Liver (tissue), 9 donors: ENCODE results near the gene GPX5. TPM values are rescaled to one million over a fixed set of nuclear protein-coding genes. Genes with fewer than 3 reads are reported as not detected.
A peak's percentile ranks its signal among the peaks of the same experiment; 100 is the strongest.

Source experiments
- DNase-seq: peaks from one replicate; pipeline ENCODE4 v3.0.0-alpha.2; 2017; ENCODE audit warnings: low spot score
- H3K27ac ChIP-seq, 2 donors: one replicate each; pipeline ENCODE4 v1.7.0; 2013; ENCODE audit warnings: inconsistent platforms in 2 of 2, low read length in 2 of 2, control low read depth in 1 of 2, low read depth in 1 of 2, mild to moderate bottlenecking in 1 of 2
- H3K27me3 ChIP-seq, 4 donors: one replicate each; pipeline versions ENCODE4 v1.6.1 to v1.7.0; 2013; ENCODE audit warnings: low read length in 3 of 4, inconsistent platforms in 1 of 4, mild to moderate bottlenecking in 1 of 4, moderate library complexity in 1 of 4; ENCODE audit not compliant: control insufficient read depth in 4 of 4, insufficient read depth in 4 of 4
- H3K36me3 ChIP-seq, 4 donors: one replicate each; pipeline versions ENCODE4 v1.6.1 to v1.7.0; 2013; ENCODE audit warnings: low read length in 3 of 4, mild to moderate bottlenecking in 3 of 4, low read depth in 1 of 4, moderate library complexity in 1 of 4; ENCODE audit not compliant: control insufficient read depth in 4 of 4, insufficient read depth in 3 of 4
- H3K4me1 ChIP-seq, 4 donors: one replicate each; pipeline versions ENCODE4 v1.6.1 to v1.7.0; 2013; ENCODE audit warnings: low read length in 3 of 4, mild to moderate bottlenecking in 3 of 4, moderate library complexity in 1 of 4; ENCODE audit not compliant: control insufficient read depth in 4 of 4, insufficient read depth in 4 of 4
- H3K4me3 ChIP-seq, 3 donors: one replicate each; pipeline versions ENCODE4 v1.6.1 to v1.7.0; 2013; ENCODE audit warnings: low read length in 3 of 3, control low read depth in 1 of 3, low read depth in 1 of 3, mild to moderate bottlenecking in 1 of 3
- H3K9ac ChIP-seq, 2 donors: one replicate each; pipeline ENCODE4 v1.7.0; 2013; ENCODE audit warnings: low read length in 2 of 2, mild to moderate bottlenecking in 2 of 2, moderate library complexity in 2 of 2, control low read depth in 1 of 2, low read depth in 1 of 2
- H3K9me3 ChIP-seq, 4 donors: one replicate each; pipeline versions ENCODE4 v1.6.1 to v1.7.0; 2013; ENCODE audit warnings: low read length in 3 of 4; ENCODE audit not compliant: control insufficient read depth in 4 of 4
- EGR1 ChIP-seq, 2 donors: IDR thresholded peaks; 2 replicates each; pipeline ENCODE4 v1.6.1; 2016 to 2018; ENCODE audit warnings: antibody characterized with exemption in 2 of 2, low read depth in 2 of 2
- FOXA1 ChIP-seq: IDR thresholded peaks from 2 replicates; pipeline ENCODE4 v1.6.1; 2016; ENCODE audit warnings: antibody characterized with exemption
- GABPA ChIP-seq, 2 donors: IDR thresholded peaks in 1 of 2; conservative IDR thresholded peaks in 1 of 2; 2 replicates each; pipeline ENCODE4 v1.6.1; 2016; ENCODE audit warnings: antibody characterized with exemption in 2 of 2, mild to moderate bottlenecking in 1 of 2, moderate library complexity in 1 of 2
- HNF4A ChIP-seq, 2 donors: conservative IDR thresholded peaks; 2 replicates each; pipeline ENCODE4 v1.6.1; 2016; ENCODE audit warnings: antibody characterized with exemption in 2 of 2, mild to moderate bottlenecking in 2 of 2
- HNF4G ChIP-seq: IDR thresholded peaks from 2 replicates; pipeline ENCODE4 v1.6.1; 2016; ENCODE audit warnings: antibody characterized with exemption
- NR2F2 ChIP-seq: IDR thresholded peaks from 2 replicates; pipeline ENCODE4 v1.6.1; 2016; ENCODE audit warnings: antibody characterized with exemption
- RXRA ChIP-seq, 2 donors: IDR thresholded peaks; 2 replicates each; pipeline ENCODE4 v1.6.1; 2017 to 2018; ENCODE audit warnings: antibody characterized with exemption in 2 of 2, mild to moderate bottlenecking in 1 of 2
- SP1 ChIP-seq: IDR thresholded peaks from 2 replicates; pipeline ENCODE4 v1.6.1; 2018; ENCODE audit warnings: antibody characterized with exemption, mild to moderate bottlenecking
- TAF1 ChIP-seq: conservative IDR thresholded peaks from 2 replicates; pipeline ENCODE4 v1.6.1; 2016; ENCODE audit warnings: antibody characterized with exemption, mild to moderate bottlenecking
- YY1 ChIP-seq: IDR thresholded peaks from 2 replicates; pipeline ENCODE4 v1.6.1; 2016; ENCODE audit warnings: antibody characterized with exemption, mild to moderate bottlenecking
- ZBTB33 ChIP-seq: IDR thresholded peaks from 2 replicates; pipeline ENCODE4 v1.6.1; 2016; ENCODE audit warnings: antibody characterized with exemption
- WGBS: extraction: QIAGEN DNeasy Blood & Tissue Kit; methylation state at CpG from one replicate; pipeline ENCODE4 v1.1.7; 2013; 5-methylcytosine and 5-hydroxymethylcytosine counted together
- polyA plus RNA-seq, 2 donors: library from polyadenylated mRNA; stranded (reverse) in 1 of 2; unstranded in 1 of 2; fragments of 200-250 nt in 1 of 2; fragments of >200 nt in 1 of 2; fragmentation: Nextera tagmentation in 1 of 2; extraction: Ambion mirVana in 1 of 2; gene quantifications; one replicate each; pipeline versions ENCODE4 v1.2.1 to v1.2.3, GENCODE V29; 2013 to 2015
- total RNA-seq, 2 donors: library from RNA; depleted of rRNA; stranded (reverse); fragments of >200 nt; gene quantifications; one replicate each; pipeline ENCODE4 v1.2.3, GENCODE V29; 2014
- TF ChIP-seq, protein P1 (sequence below): fragments of 150-350 bp; IDR thresholded peaks from 2 replicates; pipeline ENCODE4 v1.5.1; 2017; ENCODE audit warnings: improper control_type of control experiment, low read depth, low read length; ENCODE audit not compliant: missing input control
- TF ChIP-seq, protein P2 (sequence below): IDR thresholded peaks from 2 replicates; pipeline ENCODE4 v1.6.1; 2016; ENCODE audit warnings: antibody characterized with exemption
- donor health status: healthy.
- donor health status: healthy.
- donor health status: healthy.
- donor health status: healthy.
- donor health status: healthy.

The GPX5 gene
- total and polyA plus RNA-seq, 4 donors: not detected

- TF ChIP-seq, protein P1, sequence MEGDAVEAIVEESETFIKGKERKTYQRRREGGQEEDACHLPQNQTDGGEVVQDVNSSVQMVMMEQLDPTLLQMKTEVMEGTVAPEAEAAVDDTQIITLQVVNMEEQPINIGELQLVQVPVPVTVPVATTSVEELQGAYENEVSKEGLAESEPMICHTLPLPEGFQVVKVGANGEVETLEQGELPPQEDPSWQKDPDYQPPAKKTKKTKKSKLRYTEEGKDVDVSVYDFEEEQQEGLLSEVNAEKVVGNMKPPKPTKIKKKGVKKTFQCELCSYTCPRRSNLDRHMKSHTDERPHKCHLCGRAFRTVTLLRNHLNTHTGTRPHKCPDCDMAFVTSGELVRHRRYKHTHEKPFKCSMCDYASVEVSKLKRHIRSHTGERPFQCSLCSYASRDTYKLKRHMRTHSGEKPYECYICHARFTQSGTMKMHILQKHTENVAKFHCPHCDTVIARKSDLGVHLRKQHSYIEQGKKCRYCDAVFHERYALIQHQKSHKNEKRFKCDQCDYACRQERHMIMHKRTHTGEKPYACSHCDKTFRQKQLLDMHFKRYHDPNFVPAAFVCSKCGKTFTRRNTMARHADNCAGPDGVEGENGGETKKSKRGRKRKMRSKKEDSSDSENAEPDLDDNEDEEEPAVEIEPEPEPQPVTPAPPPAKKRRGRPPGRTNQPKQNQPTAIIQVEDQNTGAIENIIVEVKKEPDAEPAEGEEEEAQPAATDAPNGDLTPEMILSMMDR: peak; percentile 31
- no peak for TF ChIP-seq HNF4A (conservative IDR thresholded peaks at IDR 0.05)
- no peak for TF ChIP-seq NR2F2
- no peak for TF ChIP-seq YY1
These were observed 29.4 kb upstream of the GPX5 start (continued) for GRCh38 chr6:28496099-28496779.

DNA sequence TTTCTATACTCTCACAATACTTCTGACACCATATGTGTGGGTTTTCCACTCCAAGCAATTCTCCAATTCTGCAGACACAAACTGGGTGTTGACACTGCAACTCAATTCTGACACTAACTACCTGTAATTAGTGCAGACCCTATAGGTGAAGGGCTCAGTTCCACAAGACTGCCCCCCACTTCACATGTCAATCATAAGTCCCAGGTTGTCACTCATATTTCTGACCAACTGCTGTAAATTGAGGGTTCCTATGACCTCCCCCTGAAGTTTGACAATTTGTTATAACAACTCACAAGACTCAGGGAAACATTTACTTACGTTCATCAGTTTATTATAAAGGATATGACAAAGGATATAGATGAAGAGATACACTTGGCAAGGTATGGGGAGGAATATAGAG is 28.4 kb upstream of the GPX5 start:
- Histone ChIP-seq H3K9ac (no peak overlapping the region), H3K4me1 (no peaks in the 10 kb centered on the region), H3K27me3 (peaks cover 0 to 3% (median 0%) of the 10 kb centered on the region in 4 donors), H3K36me3 (no peaks in the 10 kb centered on the region), H3K27ac (no peak overlapping the region), H3K9me3 (no peaks in the 10 kb centered on the region), H3K4me3 (no peak overlapping the region)
- TF ChIP-seq YY1: no peak
- TF ChIP-seq NR2F2: no peak
- TF ChIP-seq TAF1: no peak
- TF ChIP-seq FOXA1: no peak
- DNase-seq: no peak
- 71% methylated on average over 1 of the region's 1 CpG for WGBS

- Histone ChIP-seq H3K27me3 (peaks cover 0 to 3% (median 0%) of the 10 kb centered on the region in 4 donors), H3K4me3 (no peak overlapping the region), H3K9me3 (no peaks in the 10 kb centered on the region), H3K4me1 (no peaks in the 10 kb centered on the region), H3K27ac (no peak overlapping the region), H3K36me3 (no peaks in the 10 kb centered on the region), H3K9ac (no peak overlapping the region)
- WGBS: 44% methylated on average over 3 of the region's 3 CpGs
- TF ChIP-seq NR2F2: no peak
- TF ChIP-seq HNF4A (conservative IDR thresholded peaks at IDR 0.05): no peak
- TF ChIP-seq EGR1 (IDR thresholded peaks at IDR 0.05; ENCODE audit: low read depth in 2 of 2): no peak
- no peak for TF ChIP-seq GABPA (IDR thresholded peaks at IDR 0.05 in 1 of 2, conservative IDR thresholded peaks at IDR 0.05 in 1 of 2)
- no peak for TF ChIP-seq FOXA1
- TF ChIP-seq, protein P2, sequence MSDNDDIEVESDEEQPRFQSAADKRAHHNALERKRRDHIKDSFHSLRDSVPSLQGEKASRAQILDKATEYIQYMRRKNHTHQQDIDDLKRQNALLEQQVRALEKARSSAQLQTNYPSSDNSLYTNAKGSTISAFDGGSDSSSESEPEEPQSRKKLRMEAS: no peak
- no peak for TF ChIP-seq ZBTB33
- TF ChIP-seq, protein P1: no peak
- TF ChIP-seq SP1: no peak
- TF ChIP-seq RXRA (IDR thresholded peaks at IDR 0.05): no peak
- TF ChIP-seq HNF4G: no peak
- DNase-seq: no peak
These were observed 27.8 kb upstream of the GPX5 start for GRCh38 chr6:28497893-28498292.
